A673 (cell line): ENCODE measurements around the gene RTN4IP1. TPM values are rescaled to one million over a fixed set of nuclear protein-coding genes. Genes with fewer than 3 reads are reported as not detected.
"Not testable (repeated sequence)": the region's sequence is repeated elsewhere in the genome, so short reads cannot be mapped to it uniquely, and the experiment has no call there.

Experiments
- BruUV-seq: library from RNA; stranded (reverse); fragments of 400-500 nt; replicated peaks from 2 replicates; lab custom pipeline; 2021; lab: Mats Ljungman, UMichigan
- CTCF ChIA-PET: fragments of 300-600 bp; sonication (Branson Sonifier 250); formaldehyde crosslinking; loops from one replicate; lab custom pipeline; 2022; ENCODE audit warnings: antibody characterized with exemption; lab: Charles Lee
- POLR2A ChIA-PET: fragments of 300-600 bp; sonication (Branson Sonifier 250); formaldehyde crosslinking; loops from one replicate; lab custom pipeline; 2022; ENCODE audit warnings: antibody characterized with exemption; ENCODE audit not compliant: low non-redundant PET; lab: Charles Lee
- DNase-seq: peaks from one replicate; pipeline ENCODE4 v3.0.0-alpha.2; 2015; ENCODE audit warnings: low spot score
- H3K27ac ChIP-seq: fragments of 200-600 bp; sonication (generic); 2 replicates; pipeline ENCODE4 v1.5.1; 2016; ENCODE audit warnings: mixed run types, low read depth, mild to moderate bottlenecking, mixed read lengths, antibody characterized with exemption, low read length; ENCODE audit not compliant: poor library complexity, severe bottlenecking
- H3K27me3 ChIP-seq: fragments of 200-600 bp; sonication (generic); replicated peaks from 2 replicates; pipeline ENCODE4 v1.6.1; 2017; ENCODE audit warnings: mixed run types, low read depth, mild to moderate bottlenecking, mixed read lengths, antibody characterized with exemption, low read length; ENCODE audit not compliant: insufficient read depth, poor library complexity
- H3K36me3 ChIP-seq: fragments of 200-600 bp; sonication (generic); 2 replicates; pipeline ENCODE4 v1.6.1; 2016; ENCODE audit warnings: mixed run types, mild to moderate bottlenecking, mixed read lengths, antibody characterized with exemption, low read length; ENCODE audit not compliant: insufficient read depth, poor library complexity, severe bottlenecking
- H3K4me1 ChIP-seq: fragments of 200-600 bp; sonication (generic); 2 replicates; pipeline ENCODE4 v1.6.1; 2017; ENCODE audit warnings: mixed run types, mild to moderate bottlenecking, mixed read lengths, antibody characterized with exemption, low read length; ENCODE audit not compliant: insufficient read depth, poor library complexity, severe bottlenecking
- H3K4me3 ChIP-seq: fragments of 200-600 bp; sonication (generic); 2 replicates; pipeline ENCODE4 v1.5.1; 2016; ENCODE audit warnings: low read depth, mixed run types, mild to moderate bottlenecking, mixed read lengths, low read length; ENCODE audit not compliant: poor library complexity, severe bottlenecking
- H3K9me3 ChIP-seq: fragments of 200-600 bp; sonication (generic); 2 replicates; pipeline ENCODE4 v1.6.1; 2016; ENCODE audit warnings: mixed run types, low read depth, mild to moderate bottlenecking, mixed read lengths, antibody characterized with exemption, low read length; ENCODE audit not compliant: poor library complexity, severe bottlenecking
- EZH2 ChIP-seq: fragments of 200-600 bp; sonication (generic); IDR thresholded peaks from 2 replicates; pipeline ENCODE4 v1.6.1; 2017; ENCODE audit warnings: borderline replicate concordance, low read depth, mild to moderate bottlenecking, mixed read lengths, antibody characterized with exemption, low read length; ENCODE audit not compliant: poor library complexity, severe bottlenecking
- intact Hi-C: fragments of 100-400 bp; cut with micrococcal nuclease; formaldehyde crosslinking; loops from one replicate; pipeline ENCODE4 v1.10.0; 2022; ENCODE audit not compliant: unreplicated experiment
- total RNA-seq: library from RNA; stranded (reverse); gene quantifications from 2 replicates; pipeline ENCODE4 v1.2.3, GENCODE V29; 2021
- TF ChIP-seq, protein P1 (sequence below): fragments of 300-800, 200-600 bp; sonication (generic); conservative IDR thresholded peaks from 2 replicates; pipeline ENCODE4 v1.5.1; 2017; ENCODE audit warnings: low read depth, mild to moderate bottlenecking, antibody characterized with exemption, low read length, moderate library complexity, mixed read lengths

Gene RTN4IP1
- total RNA-seq, 1 experiment from 2014 or later = 15.7 TPM

DNA sequence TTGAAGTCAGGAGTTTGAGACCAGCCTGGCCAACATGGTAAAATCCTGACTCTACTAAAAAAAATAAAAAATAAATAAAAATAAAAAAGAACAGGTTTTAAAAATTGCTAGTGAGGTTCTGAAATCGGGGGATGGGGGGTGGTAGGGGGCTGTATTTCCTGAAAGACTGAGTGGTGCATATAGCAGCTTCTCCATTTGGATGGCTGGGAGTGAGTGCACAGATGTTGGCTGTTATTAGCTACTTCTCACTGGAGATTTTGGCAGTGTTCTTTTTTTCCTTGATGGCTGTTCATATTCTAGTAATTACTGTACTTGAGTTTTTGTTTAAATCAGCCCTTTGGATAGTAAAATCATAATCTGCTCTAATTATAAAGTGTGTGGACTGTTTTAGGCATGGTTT lies 79.8 kb downstream of the RTN4IP1 start:
- POLR2A ChIA-PET = no interaction called here
- no TSS peak for BruUV-seq
- peaks cover 27% of the 10 kb centered on the region for H3K4me1 ChIP-seq
- no peaks in the 10 kb centered on the region for H3K27me3 ChIP-seq
- no peak for DNase-seq
- H3K27ac ChIP-seq = no peak overlapping the region
- H3K36me3 ChIP-seq = no peaks in the 10 kb centered on the region
- no peak for TF ChIP-seq EZH2
- TF ChIP-seq, protein P1, sequence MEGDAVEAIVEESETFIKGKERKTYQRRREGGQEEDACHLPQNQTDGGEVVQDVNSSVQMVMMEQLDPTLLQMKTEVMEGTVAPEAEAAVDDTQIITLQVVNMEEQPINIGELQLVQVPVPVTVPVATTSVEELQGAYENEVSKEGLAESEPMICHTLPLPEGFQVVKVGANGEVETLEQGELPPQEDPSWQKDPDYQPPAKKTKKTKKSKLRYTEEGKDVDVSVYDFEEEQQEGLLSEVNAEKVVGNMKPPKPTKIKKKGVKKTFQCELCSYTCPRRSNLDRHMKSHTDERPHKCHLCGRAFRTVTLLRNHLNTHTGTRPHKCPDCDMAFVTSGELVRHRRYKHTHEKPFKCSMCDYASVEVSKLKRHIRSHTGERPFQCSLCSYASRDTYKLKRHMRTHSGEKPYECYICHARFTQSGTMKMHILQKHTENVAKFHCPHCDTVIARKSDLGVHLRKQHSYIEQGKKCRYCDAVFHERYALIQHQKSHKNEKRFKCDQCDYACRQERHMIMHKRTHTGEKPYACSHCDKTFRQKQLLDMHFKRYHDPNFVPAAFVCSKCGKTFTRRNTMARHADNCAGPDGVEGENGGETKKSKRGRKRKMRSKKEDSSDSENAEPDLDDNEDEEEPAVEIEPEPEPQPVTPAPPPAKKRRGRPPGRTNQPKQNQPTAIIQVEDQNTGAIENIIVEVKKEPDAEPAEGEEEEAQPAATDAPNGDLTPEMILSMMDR = no peak
- H3K9me3 ChIP-seq = no peaks in the 10 kb centered on the region
- H3K4me3 ChIP-seq = no peak overlapping the region
- CTCF ChIA-PET = interaction anchor here (0.6 kb wide), 1 partner anchor 38 kb away, joined by 4 read pairs; no protein-coding TSS in a partner anchor
- intact Hi-C loops = no loop called here

DNA sequence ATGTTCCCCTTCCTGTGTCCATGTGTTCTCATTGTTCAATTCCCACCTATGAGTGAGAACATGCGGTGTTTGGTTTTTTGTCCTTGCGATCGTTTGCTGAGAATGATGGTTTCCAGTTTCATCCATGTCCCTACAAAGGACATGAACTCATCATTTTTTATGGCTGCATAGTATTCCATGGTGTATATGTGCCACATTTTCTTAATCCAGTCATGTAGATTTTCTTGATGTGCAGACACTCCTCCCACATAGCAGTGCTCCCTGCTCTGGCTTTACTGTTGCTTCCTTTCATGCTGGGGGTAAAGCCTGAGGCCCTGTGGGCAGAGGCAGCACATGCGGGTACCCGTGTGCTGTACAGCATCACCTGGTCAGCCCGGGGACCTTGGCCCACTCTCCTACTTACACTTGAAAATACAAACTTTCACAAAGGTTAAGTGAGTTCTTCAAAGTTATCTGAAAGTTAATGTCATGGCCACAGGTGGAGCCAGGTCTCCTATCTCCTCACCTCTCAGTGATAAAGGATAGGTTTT lies 80.3 kb downstream of the RTN4IP1 start:
- not testable (repeated sequence) for BruUV-seq

DNA sequence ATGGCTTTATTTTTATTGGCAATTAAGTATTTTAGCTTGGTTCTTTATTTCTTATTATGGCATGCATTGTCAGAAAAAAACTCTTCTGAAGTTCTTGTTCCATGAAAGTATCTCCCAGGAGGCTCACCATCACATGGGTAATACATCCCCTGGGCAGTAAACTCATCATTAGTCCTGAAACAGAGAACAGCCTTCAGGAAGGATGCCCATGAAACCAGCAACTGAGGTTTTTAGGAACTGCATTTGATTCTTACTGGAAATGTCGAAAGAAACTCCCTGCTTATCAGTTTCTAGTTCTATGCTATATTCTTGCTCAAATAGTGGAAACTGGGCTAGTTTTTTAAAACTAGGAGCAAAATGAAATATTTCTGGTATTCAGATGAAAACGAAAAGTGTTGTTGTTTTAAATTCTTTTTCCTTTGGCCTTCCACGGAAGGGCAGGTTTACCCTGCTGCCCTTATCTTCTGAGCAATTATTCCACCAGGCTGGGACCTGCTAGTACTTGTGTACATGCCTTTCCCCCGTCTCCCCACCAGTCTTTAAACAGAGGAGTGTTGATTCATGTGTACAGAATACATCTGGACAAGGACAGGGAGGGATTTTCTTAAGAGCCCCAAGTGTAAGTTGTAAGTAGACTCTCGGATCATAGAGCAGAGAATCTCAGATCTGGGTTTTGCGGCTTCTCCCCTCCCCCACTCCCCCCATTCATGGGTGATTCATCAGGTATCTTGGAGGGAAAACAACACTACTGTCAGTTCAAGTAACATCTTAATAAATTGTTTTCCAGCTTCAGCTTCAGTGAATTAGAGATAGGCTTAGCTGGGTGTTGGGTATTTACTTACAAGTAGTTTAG lies 81.5 kb downstream of the RTN4IP1 start:
- POLR2A ChIA-PET = no interaction called here
- Histone ChIP-seq H3K9me3 (no peaks in the 10 kb centered on the region), H3K4me3 (no peak overlapping the region), H3K36me3 (no peaks in the 10 kb centered on the region), H3K4me1 (peaks cover 27% of the 10 kb centered on the region), H3K27me3 (no peaks in the 10 kb centered on the region), H3K27ac (peak overlapping the region; percentile 71)
- no peak for DNase-seq
- BruUV-seq = no TSS peak
- intact Hi-C loops = no loop called here
- CTCF ChIA-PET = interaction anchor here (0.6 kb wide), 1 partner anchor 27 kb away, joined by 5 read pairs; no protein-coding TSS in a partner anchor
- TF ChIP-seq, protein P1 = no peak
- no peak for TF ChIP-seq EZH2

More for the DNA sequence above, 80.3 kb downstream of the RTN4IP1 start:
- intact Hi-C loops, H3K27ac ChIP-seq, POLR2A ChIA-PET, H3K9me3 ChIP-seq, CTCF ChIA-PET, H3K4me3 ChIP-seq, H3K36me3 ChIP-seq, H3K27me3 ChIP-seq, DNase-seq: not testable (repeated sequence)
- H3K4me1 ChIP-seq = peaks cover 27% of the 10 kb centered on the region
